RPMI8226 (cell line): Measurements from ENCODE around the gene ZNF777.
"Not testable (repeated sequence)": the region's sequence is repeated elsewhere in the genome, so short reads cannot be mapped to it uniquely, and the experiment has no call there.

Experiments
- DNase-seq: peaks from one replicate; pipeline ENCODE4 v3.0.0-alpha.2; 2015

The ZNF777 gene

GRCh38 chr7:149460493-149461277 lies at the start of gene ZNF777:
ZNF777 (minus strand) TSS chr7:149461062; CDS start chr7:149456022, 5,040 bp downstream.
- peak; percentile 93 for DNase-seq

GRCh38 chr7:149510248-149510647 lies 49.4 kb upstream of the ZNF777 start:
- no peak for DNase-seq

- DNase-seq = no peak
Observed at GRCh38 chr7:149509774-149510173, 48.9 kb upstream of the ZNF777 start.

DNA sequence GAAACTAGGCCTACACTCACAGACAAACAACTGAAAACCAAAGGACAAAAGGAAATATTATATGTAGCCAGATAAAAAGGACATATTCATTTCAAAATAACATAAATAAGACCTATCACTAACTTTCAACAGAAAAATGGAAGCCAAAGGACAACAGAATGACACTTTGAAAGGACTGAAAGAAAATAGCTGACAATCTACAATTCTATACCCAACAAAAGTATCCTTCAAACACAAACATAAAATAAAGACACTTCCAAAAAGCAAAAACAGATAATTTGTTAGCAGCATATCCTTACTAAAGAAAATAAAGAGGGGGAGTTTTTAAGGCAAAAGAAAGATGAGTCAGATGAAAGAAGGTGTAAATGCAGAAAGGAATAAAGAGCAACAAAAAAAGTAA lies 44.7 kb upstream of the ZNF777 start:
- DNase-seq = no peak

GRCh38 chr7:149501651-149502050 lies 40.8 kb upstream of the ZNF777 start:
- no peak for DNase-seq

- peak; percentile 19 for DNase-seq
Observed at GRCh38 chr7:149500910-149501309, 40.0 kb upstream of the ZNF777 start.

DNA sequence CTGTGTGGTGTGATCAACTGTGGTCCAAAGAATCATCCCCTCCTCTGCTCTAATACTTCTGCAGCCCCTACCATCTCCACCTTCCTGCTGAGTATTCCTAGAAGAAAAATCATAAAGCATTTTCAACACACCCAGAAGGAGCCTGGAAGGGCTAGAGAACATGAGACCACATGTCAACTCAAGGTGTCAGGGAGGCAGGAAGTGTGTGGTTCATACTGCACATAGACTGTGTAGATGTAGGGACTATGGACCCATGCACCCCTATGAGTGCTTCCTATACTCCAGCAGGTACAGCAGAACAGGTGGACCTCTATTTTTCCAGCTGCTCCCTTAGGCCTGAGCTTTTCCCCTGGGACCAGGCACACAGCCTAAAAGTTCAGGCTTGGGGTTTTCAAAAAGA lies 39.3 kb upstream of the ZNF777 start:
- no peak for DNase-seq

GRCh38 chr7:149498811-149499210 lies 37.9 kb upstream of the ZNF777 start:
- DNase-seq = no peak

DNA sequence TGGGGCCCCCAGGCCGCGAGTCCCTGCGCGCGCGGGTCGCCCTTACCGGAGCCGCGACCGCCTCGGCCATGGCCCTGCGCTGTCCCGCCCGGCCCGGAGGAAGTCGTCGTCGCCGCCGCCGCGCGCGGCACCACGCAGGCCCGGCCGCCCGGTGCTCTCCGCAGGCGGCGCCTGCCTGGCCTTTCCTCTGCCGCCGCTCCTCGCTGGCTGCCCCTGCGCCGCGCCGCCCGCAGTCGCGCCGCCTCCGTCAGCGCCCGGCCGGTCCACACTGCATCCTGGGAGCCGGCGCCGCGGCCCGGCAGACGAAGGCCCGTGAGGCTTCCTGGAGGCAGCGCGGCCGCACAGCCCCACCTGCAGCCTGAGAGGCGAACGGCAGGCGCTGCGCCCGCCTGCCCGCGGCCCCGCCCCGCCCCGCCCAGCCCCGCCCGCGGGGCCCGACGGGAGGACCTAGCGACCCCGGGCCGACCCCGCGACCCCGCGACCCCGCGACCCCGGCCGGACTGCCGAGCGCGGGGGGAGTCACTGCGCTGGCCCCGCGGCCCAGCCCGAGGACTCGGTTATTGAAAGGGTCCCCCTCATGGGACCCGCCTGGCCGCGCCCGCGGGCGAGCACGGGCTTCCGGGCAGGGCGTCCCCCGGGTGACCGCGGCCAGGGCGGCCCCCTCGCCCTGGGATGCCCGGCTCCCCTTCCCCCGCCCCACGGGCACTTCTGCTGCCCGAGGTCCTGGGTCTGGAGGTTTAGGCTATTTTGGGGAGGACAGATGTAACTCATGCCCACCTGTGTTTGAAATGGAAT lies 36.8 kb upstream of the ZNF777 start, which contains the start of gene ZNF746:
ZNF746 (minus strand) TSS at position 343 of the 795 bp plus-strand sequence; CDS start at position 70, 273 bp downstream.
- peak; percentile 92 for DNase-seq

GRCh38 chr7:149496642-149497391 lies 36.0 kb upstream of the ZNF777 start:
- peak; percentile 60 for DNase-seq

DNA sequence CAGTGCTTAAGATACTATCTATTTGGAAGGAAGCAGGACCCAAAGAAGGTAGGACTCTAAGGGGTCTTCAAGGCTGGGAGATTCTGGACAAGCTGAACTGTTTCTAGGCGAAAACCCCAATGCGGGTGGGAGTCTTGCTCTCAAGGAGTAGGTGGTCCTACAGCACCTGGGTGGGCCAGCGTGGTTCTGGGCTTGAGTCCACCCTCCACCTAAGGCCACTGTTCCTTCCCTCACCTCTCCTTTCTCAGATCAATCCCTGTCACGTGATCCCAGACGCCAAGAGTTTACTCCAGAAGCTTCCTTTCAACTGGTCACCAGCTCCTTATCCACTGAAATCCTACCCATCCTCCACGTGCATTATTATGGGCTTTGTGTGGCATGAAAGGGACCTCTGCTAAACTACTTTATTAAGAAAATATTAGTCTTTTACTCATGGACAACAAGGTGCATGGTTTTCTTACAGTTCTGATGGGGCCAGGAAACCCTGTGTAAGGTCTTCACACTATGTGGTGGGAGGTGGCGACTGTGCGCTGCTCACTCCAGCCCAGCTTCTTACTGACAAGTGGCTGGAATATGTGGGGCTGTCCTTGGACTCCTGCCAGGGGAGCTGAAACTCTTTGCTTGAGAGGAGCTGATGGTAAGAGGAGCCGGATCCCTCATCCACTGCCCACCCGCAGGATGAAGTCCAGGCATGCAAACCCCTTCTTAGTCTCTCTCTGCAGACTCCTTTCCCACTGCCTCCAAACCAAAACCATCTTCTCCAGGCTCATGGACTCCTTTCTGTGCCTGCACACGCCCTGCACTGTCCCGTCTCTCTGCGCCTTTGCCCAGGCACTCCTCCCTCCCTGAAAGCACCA lies 35.2 kb upstream of the ZNF777 start:
- DNase-seq = peak; percentile 35

DNA sequence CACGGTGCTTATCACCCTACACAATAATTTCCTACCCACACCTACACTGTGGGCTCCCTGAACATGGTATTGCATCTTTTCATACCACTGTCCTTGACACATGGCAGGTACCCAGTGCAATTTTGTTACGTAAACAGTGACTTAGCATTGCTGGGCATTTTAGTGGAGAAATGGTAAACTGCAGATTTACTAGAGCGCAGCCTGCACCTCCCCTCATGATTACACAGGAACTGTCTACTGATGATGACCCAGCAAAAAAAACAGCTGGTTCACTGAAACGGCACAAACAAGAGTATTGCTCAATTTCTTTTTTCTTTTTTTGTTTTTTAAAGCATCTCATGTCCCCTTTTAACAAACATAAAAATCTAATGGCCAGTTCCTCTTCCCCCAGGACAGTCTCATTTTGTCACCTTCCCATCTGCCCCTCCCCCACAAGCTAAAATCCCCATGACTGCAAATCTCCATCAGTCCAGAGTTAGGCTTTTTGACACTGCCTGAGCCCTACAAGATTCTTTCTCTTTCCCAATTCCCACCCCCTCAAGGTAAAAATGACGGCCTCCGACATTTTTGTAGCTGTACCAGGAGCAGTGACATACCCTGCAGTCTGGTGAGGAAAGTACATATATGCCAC lies 34.0 kb upstream of the ZNF777 start:
- peak; percentile 26 for DNase-seq

DNA sequence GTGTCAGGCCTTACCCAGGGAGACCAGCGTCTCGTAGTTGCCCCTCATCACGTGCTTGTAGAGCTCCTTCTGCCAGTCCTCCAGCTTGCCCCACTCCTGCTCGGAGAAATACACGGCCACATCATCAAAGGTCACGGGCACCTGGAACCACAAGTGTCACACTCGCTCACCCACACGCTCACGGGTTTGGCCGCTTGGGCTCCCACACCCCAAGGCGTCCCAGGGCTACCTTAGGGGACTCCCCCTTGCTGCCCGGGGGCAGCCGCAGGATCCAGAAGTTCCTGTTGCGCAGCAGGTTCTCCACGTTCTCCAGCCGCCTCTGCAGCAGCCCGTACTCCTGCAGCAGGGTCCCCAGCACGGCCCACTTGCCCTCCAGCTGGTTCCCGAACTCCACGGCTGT lies 33.1 kb upstream of the ZNF777 start:
- not testable (repeated sequence) for DNase-seq

- no peak for DNase-seq
Observed at GRCh38 chr7:149493366-149493765, 32.5 kb upstream of the ZNF777 start.

DNA sequence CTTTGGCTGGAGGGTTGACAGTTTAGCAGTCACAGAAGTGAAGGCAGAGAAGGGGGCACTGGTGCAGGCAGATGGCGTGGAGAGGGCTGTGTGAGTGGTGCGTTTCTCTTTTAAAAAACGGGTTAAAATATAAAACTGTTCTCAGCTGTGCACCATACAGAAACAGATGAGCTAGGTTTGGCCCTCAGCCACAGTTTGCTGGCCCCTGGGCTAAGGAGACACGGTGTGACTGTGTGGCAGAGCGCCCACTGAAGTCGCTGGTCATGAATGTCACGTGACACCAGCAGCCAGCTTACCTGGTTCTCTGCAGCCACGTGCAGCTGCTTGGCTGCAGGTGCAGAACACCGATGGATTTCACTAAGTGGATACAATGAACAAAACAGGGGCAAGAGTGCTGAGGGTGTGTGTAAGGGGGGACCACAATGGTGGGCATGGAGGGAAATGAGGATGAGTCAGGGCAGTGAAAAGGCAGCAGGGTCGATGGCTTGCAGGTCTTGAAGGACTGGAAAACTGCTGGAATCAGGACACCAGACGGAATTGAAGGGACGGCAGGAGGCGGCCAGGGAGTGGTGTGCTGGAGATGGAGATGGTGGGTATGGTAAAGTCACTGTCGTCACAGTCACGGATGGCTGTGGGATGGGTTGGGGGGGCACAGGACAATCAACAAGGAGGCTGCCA lies 29.4 kb upstream of the ZNF777 start:
- no peak for DNase-seq

- no peak for DNase-seq
Observed at GRCh38 chr7:149489391-149490024, 28.6 kb upstream of the ZNF777 start.

- DNase-seq = no peak
Observed at GRCh38 chr7:149479568-149479967, 18.7 kb upstream of the ZNF777 start.

DNA sequence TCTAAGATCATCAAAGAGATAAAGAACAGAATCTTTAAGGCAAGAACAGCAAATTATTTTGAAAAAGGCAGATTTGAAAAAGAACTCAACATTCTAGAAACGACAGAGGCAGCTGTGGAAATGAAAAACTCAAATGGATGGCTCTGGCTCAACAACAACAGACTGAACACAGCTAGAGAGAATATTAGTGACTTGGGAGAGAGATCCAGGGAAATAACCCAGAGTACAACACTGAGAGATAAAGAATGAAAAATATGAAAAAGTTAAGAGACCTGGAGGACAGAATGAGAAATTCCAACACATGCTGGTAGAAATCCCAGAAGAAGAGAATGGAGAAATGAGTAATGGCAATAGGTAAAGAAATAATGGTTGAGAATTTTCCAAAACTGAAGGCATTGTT lies 17.9 kb upstream of the ZNF777 start:
- no peak for DNase-seq

DNA sequence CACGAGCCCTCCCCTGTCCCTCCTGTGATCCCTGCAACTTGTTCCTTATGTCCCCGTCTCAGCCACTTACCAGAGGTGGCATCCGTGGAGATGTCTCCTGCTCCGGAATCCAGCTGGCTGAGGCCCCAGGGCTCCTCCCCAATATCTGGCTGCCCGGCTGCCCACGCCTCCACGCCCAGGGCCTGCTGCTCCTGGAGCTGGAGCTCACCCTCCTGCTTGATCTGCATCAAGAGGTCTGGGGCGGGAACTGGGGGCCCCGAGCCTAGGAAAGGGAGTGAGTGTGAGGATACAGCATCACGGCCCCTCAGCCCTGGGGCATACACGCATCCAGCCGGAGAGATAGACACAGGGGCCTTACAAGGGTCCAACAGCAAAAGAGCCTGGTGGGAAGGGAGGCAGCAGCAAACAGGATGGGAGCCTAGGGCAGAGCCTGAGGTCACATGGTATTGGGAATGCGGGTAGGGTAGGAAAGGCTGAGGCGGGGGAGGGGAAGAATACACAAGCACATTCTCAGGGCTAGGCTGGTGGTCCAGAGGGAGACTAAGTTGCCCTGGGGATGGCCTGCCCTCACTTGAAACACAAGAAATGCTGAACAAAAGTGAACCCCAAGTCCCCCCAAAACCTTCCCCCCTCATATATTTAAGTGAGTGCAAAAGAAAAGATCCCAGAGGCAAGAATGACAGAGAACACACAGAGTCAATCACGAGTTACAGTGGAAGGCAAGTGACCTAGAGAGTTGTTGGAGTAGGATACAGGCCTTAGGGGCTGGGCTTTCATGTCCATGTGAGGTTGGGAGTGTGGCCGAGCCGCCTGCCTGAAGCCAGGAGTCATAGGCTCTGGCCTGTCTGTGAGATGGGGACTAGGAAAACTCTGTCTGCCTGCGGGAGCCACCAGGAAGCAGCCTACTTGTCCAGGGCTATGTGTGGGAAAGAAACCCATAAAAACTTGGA lies 16.9 kb upstream of the ZNF777 start:
- no peak for DNase-seq
